Stimulated activated CD8-positive, alpha-beta memory T cell treated with anti-CD3 and anti-CD28 coated beads, Interleukin-12 subunit alpha, Interleukin-12 subunit beta, amount 100 ng/mL, for 1 hour (primary cell): Measurements from ENCODE around the gene CGNL1.

Experiments
- DNase-seq: peaks from one replicate; pipeline ENCODE4 v3.0.0-alpha.2; 2020; ENCODE audit warnings: low read depth

CGNL1 gene

DNA sequence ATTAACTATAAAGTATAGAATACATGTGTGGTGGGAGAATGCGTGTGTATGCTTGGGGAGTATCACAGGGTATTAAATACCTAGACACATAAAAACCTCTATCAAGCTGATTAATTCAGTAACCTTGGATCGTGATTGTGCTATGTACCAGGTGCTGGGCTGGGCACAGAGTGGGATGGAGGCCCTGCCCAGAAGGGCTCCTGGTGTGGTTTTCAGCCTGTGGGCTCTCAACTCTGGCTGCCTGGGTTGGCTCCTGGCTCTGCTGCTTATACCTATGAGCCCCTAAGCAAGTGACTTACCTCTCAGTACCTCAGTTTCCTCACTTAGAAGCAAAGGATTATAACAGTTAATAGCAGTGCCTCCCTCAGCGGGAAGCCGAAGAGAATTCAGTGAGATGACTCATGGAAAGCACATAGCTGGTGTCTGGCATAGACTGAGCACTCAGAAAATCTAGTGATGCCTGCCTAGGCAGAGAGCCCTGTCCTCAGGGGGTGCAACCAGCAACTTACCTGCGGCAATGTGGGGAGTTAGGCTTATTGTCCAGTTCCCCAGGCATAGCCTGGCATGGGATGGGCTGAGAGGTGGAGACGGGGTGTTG, 124.8 kb downstream of the CGNL1 start:
- DNase-seq, result no peak

DNA sequence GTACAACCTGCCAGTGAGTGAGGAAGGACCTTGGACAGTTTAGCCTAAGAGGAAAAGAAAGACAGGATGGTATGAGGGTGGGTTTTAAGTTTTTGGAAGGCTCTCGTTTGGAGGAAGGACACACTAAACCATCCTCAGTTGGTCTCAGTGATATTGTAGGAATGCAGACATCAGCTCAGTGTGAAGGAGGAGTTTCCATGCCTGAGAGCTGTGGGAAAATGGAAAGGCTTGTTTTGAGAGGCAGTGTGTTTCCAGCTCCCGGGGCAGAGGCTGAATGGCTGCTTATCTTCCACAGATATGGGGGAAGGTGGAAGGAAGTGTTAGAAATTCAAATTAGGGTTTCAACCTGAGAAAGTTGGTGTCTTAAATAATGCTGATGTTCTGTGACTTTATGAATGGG, 125.8 kb downstream of the CGNL1 start:
- DNase-seq, result no peak

DNA sequence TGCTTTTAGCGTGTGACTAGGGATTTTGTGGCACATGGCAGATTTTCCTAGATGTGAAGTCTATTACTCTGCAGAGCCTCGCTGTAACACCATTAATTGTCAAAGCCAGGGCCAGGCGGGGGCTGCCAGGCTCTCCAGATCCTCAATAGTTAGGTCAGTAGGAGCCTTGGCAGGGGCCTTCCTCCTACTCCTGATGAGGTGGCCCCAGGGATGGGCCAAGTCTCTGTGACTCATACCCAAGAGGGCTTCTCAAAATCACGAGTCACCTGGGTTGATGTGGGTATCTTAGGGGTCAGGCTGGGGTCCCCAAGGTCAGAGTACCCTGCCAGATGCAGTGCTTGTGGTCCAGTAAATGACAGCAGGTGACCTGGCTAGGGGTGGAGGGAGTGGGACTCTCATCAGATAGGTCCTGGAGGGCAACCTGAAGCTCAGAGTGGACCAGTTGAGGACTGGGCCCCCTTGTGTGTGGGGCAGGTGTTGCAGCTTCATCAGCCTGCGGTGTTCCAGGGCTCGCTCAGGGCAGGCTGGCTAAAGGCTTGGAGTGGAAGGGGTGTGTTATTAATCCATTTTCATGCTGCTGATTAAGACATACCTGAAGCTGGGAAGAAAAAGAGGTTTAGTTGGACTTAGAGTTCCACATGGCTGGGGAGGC, 126.9 kb downstream of the CGNL1 start:
- DNase-seq, result no peak

DNA sequence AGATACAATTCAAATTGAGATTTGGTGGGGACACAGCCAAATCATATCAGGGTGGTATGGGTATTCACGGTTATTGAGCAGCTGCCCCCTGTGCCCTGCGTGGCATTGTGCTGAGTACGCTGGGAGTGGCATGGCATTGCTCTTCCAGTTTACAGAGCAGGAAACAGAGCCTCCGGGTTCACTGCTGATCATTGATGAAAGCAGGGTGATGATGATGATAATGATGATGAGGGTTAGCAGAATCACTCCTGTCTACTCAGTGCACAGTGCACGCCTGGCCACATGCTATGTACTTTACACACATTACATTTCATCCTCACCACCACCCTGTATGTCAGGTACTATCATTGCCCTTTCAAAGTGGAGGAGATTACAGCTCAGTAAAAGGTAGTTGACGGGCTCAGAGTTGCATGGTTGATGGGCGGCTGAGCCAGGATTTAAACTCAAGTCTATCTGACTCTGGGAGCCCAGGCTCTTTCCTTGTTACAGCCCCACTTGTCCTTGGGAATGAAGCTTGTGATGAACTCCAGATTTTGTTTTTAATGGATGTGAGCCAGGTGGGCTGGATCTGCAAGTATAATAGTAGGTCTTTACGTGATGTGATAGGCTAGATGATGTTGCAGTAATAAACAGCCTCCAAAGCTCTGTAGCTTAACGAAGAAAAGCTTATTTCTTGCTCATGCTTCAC, 127.8 kb downstream of the CGNL1 start:
- DNase-seq, result no peak

DNA sequence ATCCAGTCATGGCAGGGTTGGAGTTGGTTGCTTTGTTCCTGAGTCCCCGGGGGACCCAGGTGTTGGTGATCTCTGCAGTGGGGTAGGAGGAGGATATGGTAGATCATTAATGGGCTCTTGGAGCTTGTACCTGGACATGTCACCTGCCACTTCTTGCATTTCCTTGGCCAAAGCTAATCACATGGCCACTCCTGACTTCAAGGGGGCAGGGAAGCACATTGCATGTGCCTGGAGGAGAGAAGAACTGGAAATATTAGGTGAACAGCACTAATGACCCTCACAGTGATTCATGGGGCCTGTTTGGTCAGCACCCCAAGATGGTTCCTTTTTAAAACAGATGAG, 128.3 kb downstream of the CGNL1 start:
- no peak for DNase-seq

DNA sequence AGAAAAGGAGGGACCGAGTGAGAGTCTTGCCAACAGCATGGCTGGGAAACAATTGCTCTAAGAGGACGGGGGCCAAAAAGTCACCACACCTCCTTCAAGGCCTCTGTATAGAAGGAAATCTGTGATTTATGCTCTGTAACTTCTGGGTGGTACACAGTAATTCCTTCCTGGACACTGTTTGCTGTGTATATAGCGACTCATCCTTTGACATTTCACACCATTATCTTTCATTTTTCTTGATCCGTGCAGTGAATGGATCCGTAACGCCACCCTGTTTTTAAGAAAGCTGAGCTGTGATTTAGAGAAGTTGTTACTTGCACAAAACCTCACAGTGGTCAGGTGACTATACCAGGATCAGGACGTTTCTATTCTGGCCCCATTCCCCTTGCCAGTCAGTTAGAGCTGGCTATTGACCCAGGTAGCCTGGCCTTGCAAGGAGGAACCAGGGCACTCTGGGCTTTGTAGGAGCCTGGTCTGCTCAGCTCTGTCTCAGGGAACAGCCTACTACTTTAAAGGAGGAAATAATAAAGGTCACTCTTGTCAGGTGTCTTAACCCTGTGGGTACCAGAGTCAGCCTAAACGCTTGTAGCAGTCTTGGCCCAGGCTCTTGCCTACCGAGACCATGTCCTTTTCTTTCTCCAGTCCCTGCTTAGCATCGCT, 128.9 kb downstream of the CGNL1 start:
- DNase-seq, result no peak

DNA sequence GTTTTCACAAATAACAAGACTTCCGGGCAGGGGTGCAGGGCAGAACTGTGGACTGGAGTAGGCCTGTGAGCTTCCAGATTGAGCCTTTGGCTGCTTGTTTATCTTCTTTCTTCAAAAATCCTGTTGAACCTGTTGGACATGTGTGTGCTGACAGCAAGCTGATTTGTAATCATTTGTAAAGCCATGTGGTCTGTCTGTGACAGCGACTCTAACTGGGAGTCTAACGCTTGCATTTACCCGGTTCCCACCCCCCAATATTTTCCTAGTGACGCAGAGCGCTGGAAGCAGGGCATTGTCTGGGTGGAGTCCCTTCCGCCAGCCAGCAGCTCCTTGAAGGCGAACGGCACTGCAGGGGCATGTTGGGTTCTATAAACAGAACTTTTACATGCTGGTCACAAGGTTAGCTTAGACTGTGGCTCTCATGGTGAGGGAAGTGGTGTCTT, 129.7 kb downstream of the CGNL1 start:
- DNase-seq, result no peak

DNA sequence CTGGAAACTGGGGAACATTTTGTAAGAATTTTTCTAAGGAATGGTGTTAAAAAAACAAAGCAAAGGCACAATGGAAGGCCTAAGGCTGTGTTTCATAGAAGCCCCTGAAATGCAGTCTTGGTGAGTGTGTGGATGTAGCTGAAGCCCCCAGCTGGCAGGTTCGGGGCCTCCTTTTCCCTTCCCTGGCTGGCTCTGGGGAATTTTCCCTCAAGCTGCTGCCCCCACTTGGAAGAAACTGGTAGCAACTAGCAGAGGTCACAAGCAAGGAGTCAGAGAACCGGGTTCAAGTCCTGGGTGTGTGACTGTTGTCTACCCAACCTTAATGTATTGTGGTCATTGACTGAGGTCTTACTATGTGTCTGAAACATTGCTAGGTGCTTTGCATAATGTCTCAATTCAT, 130.1 kb downstream of the CGNL1 start:
- no peak for DNase-seq

DNA sequence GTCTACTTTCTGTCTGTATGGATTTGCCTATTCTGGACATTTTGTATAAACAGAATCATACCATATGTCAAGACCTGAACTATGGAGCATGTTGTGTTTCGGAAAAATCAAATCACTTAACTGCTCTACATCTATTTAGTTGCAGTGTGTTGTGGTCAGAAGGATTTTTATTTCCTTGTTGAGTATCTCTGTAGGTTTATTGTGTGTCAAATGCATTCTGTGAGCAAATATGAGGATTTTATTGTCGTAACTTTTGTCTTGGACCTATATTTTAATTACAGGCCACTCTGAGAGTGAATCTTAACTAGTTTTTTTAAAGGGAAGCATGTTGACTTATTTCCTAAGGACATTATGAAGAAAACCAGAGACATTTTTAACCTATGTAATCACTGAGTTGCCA, 130.8 kb downstream of the CGNL1 start:
- no peak for DNase-seq

DNA sequence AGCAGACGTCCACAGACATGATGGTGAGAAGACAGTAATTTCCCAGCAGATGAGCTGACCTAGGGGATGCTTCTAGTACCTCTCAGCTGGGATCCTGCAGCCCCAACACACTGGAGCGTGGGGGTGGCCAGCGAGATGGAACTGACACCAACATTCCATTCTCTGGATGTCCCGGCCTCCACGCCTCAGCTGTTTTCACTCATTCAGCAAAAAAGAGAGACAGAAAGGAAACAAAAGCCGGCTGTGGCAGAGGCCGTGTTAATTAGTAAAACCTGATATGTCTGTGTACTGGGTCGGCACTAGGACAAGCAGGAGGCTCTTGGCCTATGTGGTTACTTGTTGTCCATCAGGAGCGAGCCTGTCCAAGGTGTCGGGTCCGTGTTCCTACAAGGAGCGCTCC, 132.8 kb downstream of the CGNL1 start:
- no peak for DNase-seq

DNA sequence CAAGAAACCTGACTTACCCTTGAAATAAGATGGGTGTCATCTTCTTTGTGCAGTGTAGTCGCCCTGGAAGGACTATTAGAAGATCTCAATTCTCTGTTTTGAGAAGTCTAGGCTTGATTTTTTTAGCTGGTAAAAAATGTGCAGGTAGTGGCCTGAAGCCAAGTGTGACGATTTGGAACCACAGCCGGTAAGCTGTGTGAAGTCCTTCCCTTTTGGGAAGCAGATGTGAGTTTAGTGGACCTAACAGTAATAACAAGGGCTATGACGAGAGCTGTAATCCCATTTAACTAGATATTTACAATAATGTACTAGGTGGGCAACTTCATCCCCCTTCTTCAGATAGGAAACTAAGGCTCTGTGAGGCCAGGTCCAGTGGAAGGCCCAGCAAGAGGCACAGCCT, 133.7 kb downstream of the CGNL1 start:
- DNase-seq, result no peak

DNA sequence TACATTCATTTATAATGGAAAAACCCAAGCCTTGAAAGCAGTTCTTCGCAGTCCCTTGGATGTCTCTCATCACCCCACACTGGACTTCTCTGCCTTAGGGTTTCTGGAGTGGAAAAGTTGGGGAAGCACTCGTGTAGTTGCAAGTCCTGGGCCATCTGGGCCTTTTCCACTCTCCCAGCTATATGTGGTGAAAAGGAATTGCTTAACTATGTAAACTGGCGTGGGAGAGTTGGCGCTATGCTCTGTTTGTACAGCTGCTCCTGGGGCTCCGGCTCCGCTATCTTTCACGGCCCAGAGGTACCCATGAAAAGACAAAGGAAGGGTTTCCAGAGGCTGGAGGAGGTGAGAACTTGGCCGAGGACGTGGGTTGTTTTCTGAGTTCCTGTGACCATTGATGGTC, 134.3 kb downstream of the CGNL1 start:
- no peak for DNase-seq

DNA sequence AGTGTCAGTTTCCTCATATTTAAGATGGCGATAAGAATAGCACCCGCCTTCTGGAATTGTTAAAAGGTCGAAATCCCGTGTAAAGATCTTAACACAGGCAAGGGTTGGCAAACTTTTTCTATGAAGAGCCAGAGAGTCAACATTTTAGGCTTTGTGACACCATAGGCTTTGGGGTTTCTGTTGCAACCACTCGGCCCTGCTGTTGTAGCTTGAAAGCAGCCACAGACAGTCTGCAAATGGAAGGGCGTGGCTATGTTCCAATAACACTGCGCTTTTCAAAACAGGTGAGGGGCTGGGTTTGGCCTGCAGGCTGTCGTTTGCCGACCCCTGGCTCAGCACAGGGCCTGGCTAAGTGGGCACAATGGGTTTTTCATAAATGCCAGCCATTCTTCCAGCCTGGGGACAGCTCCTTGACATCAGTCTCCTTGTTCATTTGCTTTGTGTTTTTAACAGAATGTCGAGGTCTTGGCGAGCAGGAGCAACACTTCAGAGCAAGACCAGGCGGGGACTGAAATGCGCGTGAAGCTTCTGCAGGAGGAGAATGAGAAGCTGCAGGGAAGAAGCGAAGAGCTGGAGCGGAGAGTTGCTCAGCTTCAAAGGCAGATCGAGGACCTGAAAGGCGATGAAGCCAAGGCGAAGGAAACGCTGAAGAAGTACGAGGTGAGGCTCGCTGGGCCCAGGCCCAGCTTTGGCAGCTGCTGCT, 140.2 kb downstream of the CGNL1 start:
- DNase-seq, result no peak

DNA sequence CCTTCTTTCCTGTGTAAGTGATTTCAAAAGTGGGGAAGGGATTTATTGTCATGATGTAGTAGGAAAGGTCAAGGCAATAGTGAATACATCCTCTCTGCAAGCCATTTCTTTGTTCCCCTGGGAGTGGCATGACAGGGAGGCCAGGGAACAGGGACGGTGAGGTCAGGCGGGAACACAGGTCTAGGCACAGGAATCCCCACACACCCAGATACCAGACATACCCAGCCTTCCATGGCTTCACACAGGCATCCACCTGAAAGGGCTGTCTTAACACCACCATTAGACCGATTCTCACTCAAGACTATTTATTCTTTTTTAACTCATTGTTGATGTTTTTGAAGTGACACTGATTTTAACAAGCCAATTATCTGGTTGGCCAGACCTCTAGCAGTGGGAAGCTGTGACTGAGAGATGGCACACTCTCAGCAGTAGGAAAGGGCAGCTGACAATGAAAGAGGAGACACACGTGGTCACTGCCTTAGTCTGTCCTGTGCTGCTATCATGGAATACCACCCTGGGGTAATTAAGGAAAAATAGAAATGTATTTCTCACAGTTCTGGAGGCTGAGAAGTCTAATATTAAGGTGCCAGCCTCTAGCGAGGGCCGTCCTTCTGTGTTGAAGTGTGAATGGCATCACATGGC, 140.8 kb downstream of the CGNL1 start:
- no peak for DNase-seq

DNA sequence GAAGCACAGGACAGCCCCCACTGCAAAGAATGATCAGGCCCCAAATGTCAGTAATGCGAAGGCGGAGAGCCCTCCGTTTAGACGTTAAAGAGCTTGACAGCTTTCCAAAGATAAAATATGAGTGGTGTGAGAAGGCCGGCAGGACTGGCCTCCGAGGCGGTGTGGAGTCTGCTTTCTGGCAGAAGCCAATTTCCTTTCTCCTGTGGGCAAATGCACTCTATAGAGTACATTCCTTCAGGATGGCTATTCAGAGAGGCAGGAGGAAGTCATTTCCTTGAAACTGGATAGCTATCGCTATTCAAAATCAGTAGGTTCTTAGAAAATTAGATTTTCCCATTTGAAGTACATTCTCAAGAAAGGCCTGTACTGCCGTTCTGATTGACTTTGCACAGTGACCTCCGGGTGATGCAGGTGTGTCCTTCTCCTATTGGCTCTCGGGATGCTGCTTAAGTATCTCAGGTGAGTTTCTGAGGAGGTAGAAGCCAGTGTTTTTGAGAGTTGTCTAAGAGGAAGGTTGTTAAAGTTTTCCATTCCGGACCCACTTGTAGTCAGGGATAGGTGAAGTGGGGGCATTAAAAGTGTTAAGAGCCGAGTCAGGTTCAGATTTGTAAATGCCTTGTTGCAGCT, 142.6 kb downstream of the CGNL1 start:
- DNase-seq, result no peak

DNA sequence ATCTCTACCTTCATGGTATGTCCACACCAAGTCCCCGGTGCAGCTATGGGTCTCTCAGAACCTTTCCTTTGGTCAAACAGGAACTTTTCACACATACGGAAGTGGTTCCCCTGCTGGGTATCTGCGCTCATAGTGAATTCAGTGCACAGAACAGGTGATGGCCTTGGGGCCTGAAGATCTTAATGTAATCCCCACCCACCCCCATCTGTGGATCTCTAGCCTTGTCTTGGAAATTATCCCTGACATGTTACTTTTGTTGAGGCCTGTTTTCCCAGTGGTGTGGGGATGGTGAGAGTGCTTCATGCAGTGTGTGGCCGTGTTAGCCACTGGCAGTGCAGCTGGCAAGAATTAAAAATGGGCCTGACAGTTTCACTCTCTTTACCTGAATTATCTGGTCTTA, 143.5 kb downstream of the CGNL1 start:
- no peak for DNase-seq

DNA sequence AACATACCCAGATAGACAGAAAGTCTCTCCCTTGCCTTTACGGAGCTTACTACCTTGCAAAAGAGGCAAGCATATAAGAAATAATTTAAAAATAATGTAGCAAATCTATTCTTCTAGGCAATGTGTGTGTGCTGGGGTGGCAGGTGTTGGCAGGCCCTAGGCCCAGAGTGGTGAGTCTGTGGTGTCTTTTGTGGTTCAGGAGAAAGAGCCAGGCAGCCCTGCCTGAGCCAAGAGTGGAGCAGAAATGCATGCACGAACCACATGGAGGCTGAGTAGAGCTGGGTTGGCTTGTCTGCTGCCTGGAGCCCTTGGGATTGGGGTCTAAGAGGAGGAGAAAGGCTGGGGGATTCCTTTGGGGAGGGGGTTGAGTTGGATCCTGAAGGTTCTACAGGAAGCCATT, 145.2 kb downstream of the CGNL1 start:
- DNase-seq, result no peak

DNA sequence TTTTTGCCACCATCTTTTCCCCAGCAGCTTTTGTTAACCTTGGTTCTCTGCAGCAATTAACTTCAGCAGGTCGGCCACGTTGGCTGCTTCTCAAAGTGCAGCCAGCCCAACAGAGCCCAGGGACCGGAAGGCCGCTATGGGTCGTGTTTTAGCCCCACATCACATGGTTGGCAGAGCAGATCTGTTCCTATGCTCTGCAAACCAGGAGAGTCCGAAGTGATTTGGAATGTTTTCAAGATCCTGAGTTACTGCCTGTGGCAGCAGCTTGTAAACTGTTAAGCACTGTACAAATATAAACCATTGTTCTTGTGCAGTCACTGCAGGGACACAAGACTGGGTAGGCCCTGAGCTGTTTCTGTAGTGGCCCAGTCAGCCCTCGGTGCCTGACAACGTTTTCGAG, 145.8 kb downstream of the CGNL1 start:
- DNase-seq, result no peak

DNA sequence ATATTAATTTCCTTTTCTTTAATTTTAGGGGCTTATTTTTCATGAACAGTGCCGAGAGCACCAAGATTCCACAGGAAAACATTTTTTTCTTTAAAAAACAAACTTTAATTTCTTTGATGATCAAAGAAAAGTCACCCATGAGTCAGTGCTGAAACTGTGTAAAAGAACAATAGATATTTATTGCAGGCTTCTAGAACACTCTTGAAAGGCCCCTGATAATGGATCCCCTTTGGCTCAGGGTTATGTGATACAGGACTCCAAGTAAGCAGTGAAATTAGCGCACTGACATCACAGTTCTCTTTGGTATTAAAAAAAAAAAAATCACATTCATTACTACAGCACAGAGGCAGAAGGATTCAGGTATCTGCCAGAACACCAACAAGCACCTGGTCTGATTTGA, 149.3 kb downstream of the CGNL1 start:
- DNase-seq, result no peak

DNA sequence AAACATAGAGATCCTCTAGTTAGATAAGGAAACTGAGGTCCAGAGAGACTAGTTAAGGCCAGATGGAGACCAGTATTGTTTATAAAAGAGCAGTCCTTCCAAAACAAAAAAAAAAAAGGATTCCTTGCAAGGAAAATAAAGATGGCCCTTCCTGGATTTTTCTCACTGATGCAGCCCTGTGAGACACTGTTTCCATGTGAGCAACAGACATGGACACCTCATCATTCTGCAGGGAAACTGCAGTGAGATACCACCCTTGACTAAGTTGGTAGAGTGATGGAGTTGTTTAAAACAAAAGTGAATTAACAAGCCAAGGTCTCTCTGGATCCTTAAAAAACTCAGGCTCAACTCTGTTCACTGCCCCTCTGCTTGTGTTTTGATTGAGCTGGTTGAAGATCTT, 149.8 kb downstream of the CGNL1 start:
- no peak for DNase-seq

DNA sequence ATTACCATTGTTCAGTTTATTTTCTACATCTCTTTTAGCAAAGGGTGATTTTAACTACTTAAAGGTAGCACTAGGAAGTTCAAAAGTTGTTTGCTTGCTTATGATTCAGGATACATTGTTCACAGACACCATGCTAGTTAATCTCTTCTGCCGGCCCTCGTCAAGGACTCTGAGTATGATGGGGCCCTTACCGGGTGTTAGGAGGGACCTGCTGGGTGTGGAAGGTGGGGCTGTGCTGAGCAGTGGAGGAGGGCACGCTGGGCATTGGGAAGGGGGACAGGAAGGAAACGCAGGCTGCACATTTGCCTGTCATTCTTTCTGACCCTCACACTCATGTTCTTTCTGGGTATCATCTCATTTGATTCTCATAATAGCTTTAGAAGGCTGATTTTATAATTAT, 150.3 kb downstream of the CGNL1 start:
- no peak for DNase-seq
